ENCODE results near the gene JAKMIP1.

GRCh38 chr4:6195602-6196319 lies 4.6 kb downstream of the JAKMIP1 start:
- TF ChIP-seq, protein P1, sequence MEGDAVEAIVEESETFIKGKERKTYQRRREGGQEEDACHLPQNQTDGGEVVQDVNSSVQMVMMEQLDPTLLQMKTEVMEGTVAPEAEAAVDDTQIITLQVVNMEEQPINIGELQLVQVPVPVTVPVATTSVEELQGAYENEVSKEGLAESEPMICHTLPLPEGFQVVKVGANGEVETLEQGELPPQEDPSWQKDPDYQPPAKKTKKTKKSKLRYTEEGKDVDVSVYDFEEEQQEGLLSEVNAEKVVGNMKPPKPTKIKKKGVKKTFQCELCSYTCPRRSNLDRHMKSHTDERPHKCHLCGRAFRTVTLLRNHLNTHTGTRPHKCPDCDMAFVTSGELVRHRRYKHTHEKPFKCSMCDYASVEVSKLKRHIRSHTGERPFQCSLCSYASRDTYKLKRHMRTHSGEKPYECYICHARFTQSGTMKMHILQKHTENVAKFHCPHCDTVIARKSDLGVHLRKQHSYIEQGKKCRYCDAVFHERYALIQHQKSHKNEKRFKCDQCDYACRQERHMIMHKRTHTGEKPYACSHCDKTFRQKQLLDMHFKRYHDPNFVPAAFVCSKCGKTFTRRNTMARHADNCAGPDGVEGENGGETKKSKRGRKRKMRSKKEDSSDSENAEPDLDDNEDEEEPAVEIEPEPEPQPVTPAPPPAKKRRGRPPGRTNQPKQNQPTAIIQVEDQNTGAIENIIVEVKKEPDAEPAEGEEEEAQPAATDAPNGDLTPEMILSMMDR (conservative IDR thresholded peaks at IDR 0.05; ENCODE audit: low read length) = no peak
- no peak for TF ChIP-seq EZH2phosphoT487 (IDR thresholded peaks at IDR 0.05; ENCODE audit: borderline replicate concordance)

Data from Loucy (cell line).